GM18508 (cell line): ENCODE results near the gene FTMT.
"Not testable (repeated sequence)": the region's sequence is repeated elsewhere in the genome, so short reads cannot be mapped to it uniquely, and the experiment has no call there.

Experiments
- ATAC-seq: cut with Tn5 transposase; IDR thresholded peaks from one replicate; pipeline ENCODE4 v1.9.1; 2021; ENCODE audit warnings: moderate number of reproducible peaks; ENCODE audit not compliant: insufficient read depth, unreplicated experiment

The FTMT gene

GRCh38 chr5:121851643-121852574 lies at the start of gene FTMT:
Gene FTMT, plus strand, starts transcription at chr5:121851882. Its CDS starts 82 bp downstream, at chr5:121851964.
- ATAC-seq, result no peak

DNA sequence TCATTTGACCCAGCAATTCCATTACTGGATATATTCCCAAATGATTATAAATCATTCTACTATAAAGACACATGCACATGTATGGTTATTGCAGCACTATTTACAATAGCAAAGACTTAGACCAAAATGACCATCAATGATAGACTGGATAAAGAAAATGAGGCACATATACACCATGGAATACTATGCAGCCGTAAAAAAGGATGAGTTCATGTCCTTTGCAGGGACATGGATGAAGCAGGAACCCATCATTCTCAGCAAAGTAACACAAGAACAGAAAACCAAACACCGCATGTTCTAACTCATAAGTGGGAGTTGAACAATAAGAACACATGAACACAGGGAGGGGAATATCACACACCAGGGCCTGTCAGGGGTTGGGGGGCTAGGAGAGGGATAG lies 46.4 kb upstream of the FTMT start:
- not testable (repeated sequence) for ATAC-seq

DNA sequence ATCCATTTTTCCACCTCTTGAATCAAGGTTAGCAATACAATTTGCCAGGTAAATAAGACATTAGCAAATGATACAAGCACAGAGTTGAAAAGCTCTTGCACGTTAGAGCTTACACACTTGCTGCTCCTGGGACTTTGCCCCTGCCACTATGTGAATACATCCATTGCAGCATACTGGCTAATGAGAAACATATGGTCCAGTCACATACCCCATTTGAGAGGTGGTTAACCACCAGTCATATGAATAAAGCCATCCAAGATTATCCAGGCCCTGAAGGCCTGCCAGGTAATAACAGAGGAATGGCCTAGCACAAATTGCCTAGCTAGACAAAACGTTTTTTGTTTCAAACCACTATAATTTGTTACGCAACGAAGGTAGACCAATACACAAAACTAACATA lies 45.8 kb upstream of the FTMT start:
- ATAC-seq, result no peak

- no peak for ATAC-seq
Observed at GRCh38 chr5:121816164-121816563, 35.5 kb upstream of the FTMT start.

DNA sequence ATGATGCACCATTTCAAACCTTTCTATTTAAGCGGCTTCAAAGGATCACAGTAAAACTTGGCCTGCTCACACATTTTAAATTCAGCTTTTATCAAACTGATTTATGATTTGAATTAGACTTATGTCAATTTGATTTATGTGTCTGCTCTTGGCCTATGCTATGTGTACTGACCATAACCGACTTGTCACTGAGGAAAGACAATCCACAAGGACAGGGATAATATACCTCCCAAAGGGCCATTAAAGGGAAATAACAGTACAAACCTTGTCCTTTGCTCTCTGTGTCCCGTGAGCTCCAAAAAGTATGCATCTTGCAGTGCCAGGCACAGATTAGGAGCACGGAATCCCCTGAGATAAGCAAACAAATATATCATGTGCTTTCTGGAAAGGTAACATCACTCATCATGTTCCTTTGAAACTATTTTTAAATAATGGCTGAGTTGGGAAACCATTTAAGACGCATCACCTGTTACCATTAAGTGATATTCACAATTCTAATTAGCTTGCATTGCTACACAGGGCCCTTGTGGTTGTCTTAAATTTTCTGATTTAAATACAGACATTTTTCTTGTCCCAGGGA lies 31.9 kb upstream of the FTMT start:
- ATAC-seq, result no peak

GRCh38 chr5:121833617-121834016 lies 18.1 kb upstream of the FTMT start:
- no peak for ATAC-seq

GRCh38 chr5:121834021-121834420 lies 17.7 kb upstream of the FTMT start:
- no peak for ATAC-seq

DNA sequence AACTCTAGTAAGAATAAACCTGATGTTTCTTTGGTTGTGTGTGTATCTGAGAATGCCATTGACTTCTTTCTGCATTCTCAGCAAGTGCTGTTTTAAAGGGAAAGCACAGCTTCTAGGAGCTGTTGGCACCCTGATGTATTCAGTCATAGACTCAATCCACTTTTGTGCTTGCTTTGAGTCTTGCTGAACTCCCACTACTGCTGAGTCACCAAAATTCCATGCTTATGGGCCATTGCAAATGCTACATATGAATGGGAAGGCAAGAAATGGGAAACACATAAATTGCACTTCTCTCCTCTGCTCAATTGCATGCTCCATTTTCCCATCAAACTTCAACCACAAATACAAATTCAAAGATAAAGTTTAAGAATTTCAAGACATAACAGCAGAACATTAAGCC lies 9.8 kb upstream of the FTMT start:
- ATAC-seq, result no peak

DNA sequence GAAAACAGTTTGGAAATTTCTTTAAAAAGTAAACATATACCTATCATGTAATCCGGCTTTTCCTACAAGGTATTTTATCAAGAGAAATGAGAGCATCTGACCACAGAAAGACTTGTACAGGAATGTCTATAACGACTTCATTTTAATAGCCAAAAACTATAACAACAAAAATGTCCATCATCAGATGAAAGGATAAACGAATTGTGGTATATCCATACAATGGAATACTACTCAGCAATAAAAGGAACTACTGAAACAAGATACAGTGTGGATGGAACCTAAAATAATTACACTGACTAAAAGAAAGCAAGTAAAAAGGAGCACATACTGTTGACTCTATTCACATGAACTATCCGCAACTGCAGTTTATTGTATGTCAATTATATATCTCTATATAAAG lies 1.4 kb upstream of the FTMT start:
- no peak for ATAC-seq

DNA sequence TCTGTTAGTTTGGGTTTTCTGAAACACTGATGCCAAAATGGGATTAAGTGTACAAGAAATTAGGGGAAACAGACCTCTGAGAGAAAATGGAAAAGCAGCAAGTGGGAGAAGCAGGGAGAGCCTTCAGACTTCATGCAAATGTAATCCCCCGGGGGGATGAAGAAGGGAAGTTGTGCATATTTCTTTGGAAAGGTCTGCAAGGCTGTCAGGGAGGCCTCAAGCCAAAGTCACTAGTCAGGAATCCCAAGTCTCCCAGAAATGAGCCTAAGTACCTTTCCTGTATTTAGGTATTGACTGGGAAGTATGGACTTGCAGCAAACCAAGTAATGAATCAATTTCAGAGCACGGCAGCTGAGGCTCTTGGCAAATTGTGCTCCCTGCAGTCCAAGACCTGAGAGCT lies 2.2 kb downstream of the FTMT start:
- ATAC-seq, result no peak

GRCh38 chr5:121862801-121863200 lies 11.1 kb downstream of the FTMT start:
- no peak for ATAC-seq

GRCh38 chr5:121863753-121864285 lies 12.1 kb downstream of the FTMT start:
- ATAC-seq, result no peak

DNA sequence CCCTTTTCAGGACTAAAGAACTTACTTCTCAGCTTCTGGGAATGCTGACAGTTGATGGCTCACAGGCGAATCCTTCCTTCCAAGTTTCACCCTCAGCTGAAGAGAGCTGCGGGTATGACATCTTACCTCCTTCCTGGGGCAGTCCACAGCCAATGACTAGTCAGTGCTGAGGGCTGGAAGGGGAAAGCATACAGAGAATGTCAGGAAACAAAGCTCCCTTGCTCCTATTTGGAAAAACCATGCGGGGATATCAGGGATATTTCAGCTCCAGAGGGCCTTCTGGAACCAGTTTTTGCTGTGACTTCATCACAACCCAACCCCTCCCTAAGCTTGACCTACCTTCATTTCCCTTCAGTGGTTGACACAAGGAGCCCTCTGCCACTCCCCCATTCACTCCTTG lies 15.7 kb downstream of the FTMT start:
- ATAC-seq, result no peak

GRCh38 chr5:121870489-121870888 lies 18.8 kb downstream of the FTMT start:
- ATAC-seq, result no peak

DNA sequence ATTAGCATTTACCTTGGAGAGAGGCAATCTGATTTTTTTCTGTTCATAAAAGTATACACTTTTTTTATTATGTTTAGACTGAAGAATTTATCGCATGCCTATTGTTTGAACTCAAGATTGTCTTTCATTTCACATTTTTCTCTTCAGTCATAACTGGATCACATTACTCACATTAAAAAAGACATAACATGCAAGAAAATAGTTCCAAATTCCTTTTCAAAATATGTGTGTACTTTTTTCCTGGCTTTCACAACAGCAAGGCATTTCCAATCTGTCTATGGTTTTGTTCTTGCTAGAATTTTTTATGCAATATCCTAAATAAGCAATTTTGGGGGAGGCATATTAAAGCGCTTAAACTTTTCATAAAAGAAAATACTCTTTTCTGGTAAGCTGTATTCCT lies 21.2 kb downstream of the FTMT start:
- no peak for ATAC-seq

GRCh38 chr5:121873409-121873808 lies 21.7 kb downstream of the FTMT start:
- no peak for ATAC-seq

- no peak for ATAC-seq
Observed at GRCh38 chr5:121885630-121886029, 33.9 kb downstream of the FTMT start.

GRCh38 chr5:121887727-121888126 lies 36.0 kb downstream of the FTMT start:
- no peak for ATAC-seq

DNA sequence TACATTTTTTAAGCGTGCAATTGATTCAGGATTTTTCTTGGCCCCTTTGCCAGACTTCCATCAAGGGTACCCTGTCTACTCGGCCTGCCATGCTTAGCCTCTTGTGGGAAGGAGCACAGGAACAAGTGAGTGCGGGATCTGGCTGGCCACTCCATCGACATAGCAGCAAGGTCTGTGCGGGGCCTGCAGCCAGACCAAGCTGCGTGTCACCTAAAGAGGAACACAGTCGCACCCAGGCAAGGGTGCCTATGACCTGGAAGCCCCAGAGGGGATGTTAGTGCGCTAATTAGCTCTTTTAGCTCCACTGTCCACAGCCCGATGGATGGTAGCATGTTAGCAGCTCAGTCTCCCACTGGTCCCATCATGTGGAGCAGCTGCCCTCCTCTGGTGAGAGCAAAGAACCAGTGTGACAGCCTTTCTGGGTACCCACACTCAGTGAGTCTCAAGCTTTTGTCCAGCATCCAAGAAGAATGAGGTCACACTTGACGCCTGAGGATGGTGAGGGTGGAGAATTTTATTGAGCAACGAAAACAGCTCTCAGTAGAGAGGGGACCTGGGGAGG lies 38.7 kb downstream of the FTMT start:
- ATAC-seq, result no peak

DNA sequence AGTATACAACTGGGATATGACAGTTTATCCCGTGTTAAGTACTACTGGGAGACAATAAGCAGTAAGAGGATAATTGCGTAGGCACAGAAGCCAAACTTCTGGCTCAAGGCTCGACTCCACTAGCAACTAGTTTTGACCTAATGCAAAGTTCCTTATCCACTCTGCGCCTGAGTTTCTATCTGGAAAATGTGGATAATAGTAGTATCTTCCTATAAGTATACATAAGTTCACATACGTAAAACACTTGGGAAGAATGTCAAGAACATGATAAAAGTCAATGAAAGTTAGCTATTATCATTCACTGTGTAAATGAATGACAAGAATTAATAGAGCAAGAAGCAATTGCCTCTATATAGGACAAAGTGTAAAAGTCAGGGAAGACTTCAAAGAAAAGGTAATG lies 45.7 kb downstream of the FTMT start:
- no peak for ATAC-seq

DNA sequence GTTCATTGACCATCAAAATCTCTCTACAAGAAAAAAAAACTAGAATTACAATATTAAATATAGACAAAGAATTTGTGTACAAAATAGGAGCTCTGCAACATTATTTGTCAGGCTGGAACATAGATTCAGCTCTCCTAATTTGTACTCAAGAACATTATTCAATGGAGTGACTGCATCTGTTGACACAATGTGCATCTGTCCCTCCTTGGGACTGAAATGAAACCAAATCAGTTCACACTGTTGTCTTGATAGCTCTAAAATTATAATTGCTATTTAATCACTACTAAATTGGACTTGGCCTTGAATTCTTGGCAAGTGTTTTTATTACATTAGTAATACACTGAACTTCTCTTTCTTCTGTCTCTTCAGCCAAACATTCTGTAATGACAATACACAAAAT lies 47.7 kb downstream of the FTMT start:
- no peak for ATAC-seq
